ENCODE data around the gene PFDN5.
"Not testable (repeated sequence)": the region's sequence is repeated elsewhere in the genome, so short reads cannot be mapped to it uniquely, and the experiment has no call there.

The PFDN5 gene

DNA sequence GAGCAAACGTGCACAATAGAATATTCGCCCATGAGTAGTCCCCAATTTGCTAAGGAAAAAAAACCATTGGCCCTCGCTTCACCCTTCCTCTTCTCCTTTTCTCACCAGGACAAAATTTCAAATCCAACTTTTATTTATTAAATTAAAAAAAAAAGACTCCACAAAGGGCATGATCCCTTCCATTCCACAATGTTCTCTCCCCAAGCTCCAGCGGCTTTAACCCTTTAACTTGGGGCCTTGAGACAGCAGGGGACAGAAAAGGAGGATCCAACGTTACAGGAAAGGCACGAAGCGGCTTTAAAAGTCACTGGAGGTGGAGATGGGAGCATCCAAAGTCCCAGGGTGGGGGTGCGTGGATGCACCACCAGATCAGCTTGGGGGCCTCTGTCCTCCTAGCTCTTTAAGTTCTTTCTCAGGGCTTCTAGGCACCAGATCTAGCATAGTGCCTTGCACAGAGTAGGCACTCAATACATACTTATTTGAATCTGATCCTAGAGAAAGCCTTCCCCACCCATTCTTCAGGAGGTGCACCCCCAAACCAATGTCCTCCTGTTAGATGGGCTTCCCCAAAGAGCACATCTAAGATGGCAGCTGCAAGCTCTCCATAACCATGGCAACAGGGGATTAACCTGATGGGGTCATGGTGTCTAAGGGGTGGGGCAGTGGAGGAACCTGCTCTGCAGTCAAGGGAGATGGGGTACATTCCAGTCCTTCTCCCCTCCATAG lies 31.3 kb downstream of the PFDN5 start:
- no peak overlapping the region for H3K4me3 ChIP-seq (ENCODE audit: low read depth, low read length)
- TF ChIP-seq CTCF (IDR thresholded peaks at IDR 0.05; ENCODE audit: low read depth, low read length) = no peak
- no peak for DNase-seq (ENCODE audit: low read depth, low spot score)
- in situ Hi-C loops (cut with HindIII; ENCODE audit: low sequenced_read_pairs) = no loop called here

GRCh38 chr12:53327435-53328042 lies 32.2 kb downstream of the PFDN5 start:
- no peak for DNase-seq (ENCODE audit: low read depth, low spot score)
- in situ Hi-C loops (cut with HindIII; ENCODE audit: low sequenced_read_pairs) = no loop called here
- no peak overlapping the region for H3K4me3 ChIP-seq (ENCODE audit: low read depth, low read length)
- peak; percentile 23 for TF ChIP-seq CTCF (IDR thresholded peaks at IDR 0.05; ENCODE audit: low read depth, low read length)

DNA sequence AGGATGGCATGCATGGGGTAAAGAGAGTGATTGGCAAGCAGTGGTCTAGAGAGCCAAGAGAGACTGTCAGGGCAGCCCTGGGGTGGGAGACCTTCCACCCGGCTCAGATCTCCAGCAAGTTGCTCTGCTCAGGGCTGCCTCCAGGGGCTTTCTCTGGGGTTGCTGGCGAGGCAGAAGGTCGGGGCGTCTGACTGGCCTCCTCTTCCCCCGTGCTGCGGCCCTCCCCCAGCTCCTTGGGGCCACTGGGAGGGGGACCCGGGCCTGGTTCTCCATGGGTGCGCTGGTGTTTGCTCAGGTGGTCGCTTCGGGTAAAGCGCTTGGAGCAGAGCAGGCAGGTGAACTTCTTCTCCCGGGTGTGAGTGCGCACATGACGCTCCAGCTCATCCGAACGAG lies 32.7 kb downstream of the PFDN5 start:
- TF ChIP-seq CTCF (IDR thresholded peaks at IDR 0.05; ENCODE audit: low read depth, low read length) = peak; percentile 15
- in situ Hi-C loops (cut with HindIII; ENCODE audit: low sequenced_read_pairs) = no loop called here
- DNase-seq (ENCODE audit: low read depth, low spot score) = no peak
- H3K4me3 ChIP-seq (ENCODE audit: low read depth, low read length) = no peak overlapping the region

- H3K4me3 ChIP-seq (ENCODE audit: low read depth, low read length) = no peak overlapping the region
- in situ Hi-C loops (cut with HindIII; ENCODE audit: low sequenced_read_pairs) = no loop called here
- no peak for TF ChIP-seq CTCF (IDR thresholded peaks at IDR 0.05; ENCODE audit: low read depth, low read length)
- no peak for DNase-seq (ENCODE audit: low read depth, low spot score)
These were observed 35.3 kb downstream of the PFDN5 start for GRCh38 chr12:53330671-53331070.

DNA sequence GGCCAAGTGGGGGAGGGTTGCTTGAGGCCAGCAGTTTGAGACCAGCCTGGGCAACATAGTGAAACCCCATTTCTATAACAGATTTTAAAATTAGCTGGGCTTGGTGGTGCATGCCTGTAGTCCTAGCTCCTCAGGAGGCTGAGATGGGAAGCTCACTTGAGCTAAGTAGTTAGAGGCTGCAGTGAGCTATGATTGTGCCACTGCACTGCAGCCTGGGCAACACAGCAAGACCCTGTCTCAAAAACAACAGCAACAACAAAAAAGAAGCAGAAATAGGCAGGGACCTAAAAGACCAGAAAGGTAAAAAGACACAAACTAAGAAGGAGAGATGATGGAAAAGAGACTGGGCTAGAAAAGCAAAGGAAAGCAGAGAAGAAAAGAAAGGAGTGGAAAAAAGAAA lies 37.0 kb downstream of the PFDN5 start:
- in situ Hi-C loops (cut with HindIII; ENCODE audit: low sequenced_read_pairs); H3K4me3 ChIP-seq (ENCODE audit: low read depth, low read length); DNase-seq (ENCODE audit: low read depth, low spot score): not testable (repeated sequence)

DNA sequence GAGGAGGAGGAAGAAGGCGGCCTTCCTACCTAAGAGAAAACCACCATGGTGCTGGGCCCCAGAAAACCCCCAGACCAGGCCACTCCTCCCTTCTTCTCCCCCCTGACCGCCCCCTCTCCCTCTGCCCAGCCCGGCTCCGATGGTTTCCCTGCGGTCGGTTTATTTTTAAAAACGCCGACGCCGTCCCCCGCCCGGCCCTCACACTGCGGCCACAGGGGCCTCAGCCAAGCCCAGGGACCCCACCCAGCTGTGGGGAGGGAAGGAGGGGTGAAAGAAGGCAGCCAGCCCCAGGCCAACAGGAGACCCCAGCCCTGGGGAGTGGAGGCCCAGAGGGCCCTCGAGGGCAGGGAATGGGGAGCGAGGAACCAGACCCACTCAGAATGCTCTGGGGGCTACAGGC lies 37.4 kb downstream of the PFDN5 start:
- in situ Hi-C loops (cut with HindIII; ENCODE audit: low sequenced_read_pairs) = no loop called here
- no peak overlapping the region for H3K4me3 ChIP-seq (ENCODE audit: low read depth, low read length)
- no peak for DNase-seq (ENCODE audit: low read depth, low spot score)
- no peak for TF ChIP-seq CTCF (IDR thresholded peaks at IDR 0.05; ENCODE audit: low read depth, low read length)

DNA sequence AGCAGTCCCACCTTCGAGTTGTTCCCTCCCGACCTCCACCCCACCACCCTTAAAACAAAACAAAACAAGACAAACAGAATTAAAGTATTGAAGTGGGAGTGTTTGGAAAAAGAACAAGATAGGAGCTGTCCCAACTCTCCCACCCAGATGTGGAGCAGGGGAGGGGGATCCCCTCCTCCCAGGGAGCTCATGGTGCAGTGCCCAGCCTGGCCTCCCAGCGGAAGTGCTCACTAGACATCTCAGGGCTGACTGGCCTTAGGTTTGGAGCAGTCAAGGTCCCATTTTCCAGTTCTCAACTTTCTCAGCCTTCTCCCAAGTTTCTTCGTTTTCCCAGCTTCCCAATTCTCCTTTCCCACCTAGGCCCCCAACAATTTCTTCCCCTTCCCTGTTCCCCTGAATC lies 37.9 kb downstream of the PFDN5 start:
- H3K4me3 ChIP-seq (ENCODE audit: low read depth, low read length) = no peak overlapping the region
- DNase-seq (ENCODE audit: low read depth, low spot score) = no peak
- no peak for TF ChIP-seq CTCF (IDR thresholded peaks at IDR 0.05; ENCODE audit: low read depth, low read length)
- in situ Hi-C loops (cut with HindIII; ENCODE audit: low sequenced_read_pairs) = no loop called here

Measured in astrocyte of the spinal cord (primary cell).